ENCODE results near the gene LDLRAD3. TPM values are rescaled to one million over a fixed set of nuclear protein-coding genes. Genes with fewer than 3 reads are reported as not detected.
A peak's percentile ranks its signal among the peaks of the same experiment; 100 is the strongest.

Gene LDLRAD3
- total RNA-seq, 4 donors from 2014 or later = 0.37 to 43.2 (median 3.7) TPM

DNA sequence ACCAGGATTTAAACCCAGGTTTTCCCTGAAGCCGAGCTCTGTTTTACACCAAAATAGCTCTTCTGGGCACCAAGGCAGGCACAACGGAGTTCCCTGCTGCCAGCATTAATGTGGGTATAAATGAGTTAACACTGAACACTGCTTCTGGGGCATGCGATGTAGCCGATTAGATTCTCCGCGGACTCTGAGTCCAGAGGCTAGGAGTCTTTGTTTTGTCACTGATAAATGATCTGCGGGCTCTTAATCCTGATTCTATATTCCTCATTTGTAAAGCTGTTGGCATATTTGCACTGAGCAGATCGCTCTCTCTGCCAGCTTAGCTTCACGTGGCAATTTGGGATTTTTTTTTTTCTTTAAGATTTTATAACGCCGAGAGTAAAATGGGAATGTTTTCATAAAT, 16.8 kb upstream of the LDLRAD3 start:
- TF ChIP-seq CTCF (IDR thresholded peaks at IDR 0.05) = no peak
- TF ChIP-seq EP300 (IDR thresholded peaks at IDR 0.05; ENCODE audit: low read depth) = no peak
- no peak for TF ChIP-seq POLR2A (IDR thresholded peaks at IDR 0.05)
- no peak for TF ChIP-seq POLR2AphosphoS5 (IDR thresholded peaks at IDR 0.05)
- no peaks in the 10 kb centered on the region for H3K9me3 ChIP-seq
- no peak for DNase-seq
- 29 to 41% methylated on average over 6 to 11 of the region's 11 CpGs for WGBS, 2 donors (ENCODE audit: low coverage in 1 of 2)
- no peak overlapping the region for H3K4me3 ChIP-seq
- H3K27ac ChIP-seq = no peak overlapping the region
- H3K36me3 ChIP-seq = no peaks in the 10 kb centered on the region
- intact Hi-C loops (cut with DNase I; ENCODE audit: low total_unique reads) = no loop called here
- peaks cover 0 to 6% (median 0%) of the 10 kb centered on the region in 4 donors for H3K4me1 ChIP-seq
- H3K27me3 ChIP-seq = peaks cover 19% of the 10 kb centered on the region
- in situ Hi-C loops (cut with MboI; ENCODE audit: low pct_ligation_motif_present in 1 of 4, low pct_unique_long_range_greater_than_20kb in 1 of 4, low sequenced_read_pairs in 3 of 4) = no loop called here

DNA sequence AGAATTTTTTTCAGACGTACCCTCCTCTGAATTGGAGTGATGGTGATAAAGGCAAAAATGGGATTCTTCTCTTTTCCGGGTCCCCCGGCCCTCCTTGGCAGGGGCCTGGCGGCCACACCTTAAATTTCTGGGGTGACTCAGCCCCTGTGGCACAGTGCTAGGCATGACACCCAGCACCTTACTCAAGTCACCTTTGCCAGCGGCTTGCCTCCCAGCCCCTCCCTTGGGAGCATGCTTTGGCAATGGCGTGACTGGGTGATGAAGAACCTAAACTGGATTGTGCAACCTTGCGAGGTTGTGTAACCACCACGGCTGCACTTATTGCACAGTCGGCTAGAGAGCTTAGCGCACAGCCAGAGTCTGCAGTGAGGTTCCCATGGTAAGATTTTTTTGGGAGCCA, 16.2 kb upstream of the LDLRAD3 start:
- Histone ChIP-seq H3K36me3 (no peaks in the 10 kb centered on the region), H3K4me1 (peaks cover 0 to 6% (median 0%) of the 10 kb centered on the region in 4 donors), H3K27ac (no peak overlapping the region), H3K4me3 (no peak overlapping the region), H3K9me3 (no peaks in the 10 kb centered on the region), H3K27me3 (peaks cover 19% of the 10 kb centered on the region)
- WGBS, 2 donors (ENCODE audit: low coverage in 1 of 2) = 40 to 57% methylated on average over 4 to 10 of the region's 10 CpGs
- DNase-seq = peak; percentile 42
- intact Hi-C loops (cut with DNase I; ENCODE audit: low total_unique reads) (no loop called here), in situ Hi-C loops (cut with MboI; ENCODE audit: low pct_ligation_motif_present in 1 of 4, low pct_unique_long_range_greater_than_20kb in 1 of 4, low sequenced_read_pairs in 3 of 4) (no loop called here)
- TF ChIP-seq POLR2AphosphoS5 (IDR thresholded peaks at IDR 0.05) (peak in 1 of 3 donors; percentile 22), POLR2A (IDR thresholded peaks at IDR 0.05) (no peak)

DNA sequence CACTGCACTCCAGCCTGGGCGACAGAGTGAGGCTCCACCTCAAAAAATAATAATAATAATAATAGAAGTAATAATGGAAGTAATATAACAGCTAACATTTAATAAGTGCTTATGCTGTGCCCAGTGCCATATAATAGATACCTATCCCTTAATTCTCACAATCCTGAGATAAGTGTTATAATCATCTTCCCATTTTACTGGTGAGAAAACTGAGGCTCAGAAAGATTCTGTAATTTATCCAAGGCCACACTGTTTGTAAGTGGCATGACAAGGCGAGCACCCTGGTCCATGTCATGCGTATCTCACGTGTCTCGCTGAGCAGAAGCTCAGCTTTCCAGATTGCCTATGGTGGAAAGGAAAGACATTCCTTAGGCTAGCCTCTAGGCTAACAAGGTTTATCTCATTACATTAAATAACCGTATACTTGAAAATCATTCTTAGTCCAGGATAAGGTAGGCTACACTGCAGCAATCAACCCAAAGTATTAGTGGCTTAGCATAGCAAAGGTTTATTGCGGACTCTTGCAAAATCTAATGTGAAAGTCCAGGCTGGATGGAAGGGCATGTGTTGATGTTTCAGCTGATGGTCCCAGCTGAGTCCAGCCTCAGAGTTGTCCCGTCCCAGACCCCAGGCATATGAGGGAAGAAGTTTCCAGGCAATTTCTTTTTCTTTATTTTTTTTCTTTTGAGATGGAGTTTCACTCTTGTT, 15.0 kb upstream of the LDLRAD3 start:
- Histone ChIP-seq H3K9me3 (no peaks in the 10 kb centered on the region), H3K36me3 (no peaks in the 10 kb centered on the region), H3K4me1 (peaks cover 0 to 6% (median 0%) of the 10 kb centered on the region in 4 donors), H3K4me3 (no peak overlapping the region), H3K27ac (no peak overlapping the region), H3K27me3 (peaks cover 19% of the 10 kb centered on the region)
- in situ Hi-C loops (cut with MboI; ENCODE audit: low pct_ligation_motif_present in 1 of 4, low pct_unique_long_range_greater_than_20kb in 1 of 4, low sequenced_read_pairs in 3 of 4) = no loop called here
- intact Hi-C loops (cut with DNase I; ENCODE audit: low total_unique reads) = no loop called here
- TF ChIP-seq EP300 (IDR thresholded peaks at IDR 0.05; ENCODE audit: low read depth) (no peak), CTCF (IDR thresholded peaks at IDR 0.05) (no peak), POLR2A (IDR thresholded peaks at IDR 0.05) (no peak), POLR2AphosphoS5 (IDR thresholded peaks at IDR 0.05) (no peak)
- DNase-seq = no peak
- 78 to 89% methylated on average over 4 to 8 of the region's 8 CpGs for WGBS, 2 donors (ENCODE audit: low coverage in 1 of 2)

- peaks cover 0 to 6% (median 0%) of the 10 kb centered on the region in 4 donors for H3K4me1 ChIP-seq
- no peaks in the 10 kb centered on the region for H3K36me3 ChIP-seq
- intact Hi-C loops (cut with DNase I; ENCODE audit: low total_unique reads) = no loop called here
- H3K9me3 ChIP-seq = no peaks in the 10 kb centered on the region
- TF ChIP-seq POLR2AphosphoS5 (IDR thresholded peaks at IDR 0.05) (no peak), POLR2A (IDR thresholded peaks at IDR 0.05) (no peak), CTCF (IDR thresholded peaks at IDR 0.05) (no peak), EP300 (IDR thresholded peaks at IDR 0.05; ENCODE audit: low read depth) (no peak)
- H3K27ac ChIP-seq = no peak overlapping the region
- no peak overlapping the region for H3K4me3 ChIP-seq
- peaks cover 16% of the 10 kb centered on the region for H3K27me3 ChIP-seq
- no peak for DNase-seq
- in situ Hi-C loops (cut with MboI; ENCODE audit: low pct_ligation_motif_present in 1 of 4, low pct_unique_long_range_greater_than_20kb in 1 of 4, low sequenced_read_pairs in 3 of 4) = no loop called here
Observed at GRCh38 chr11:35930466-35930865, 13.4 kb upstream of the LDLRAD3 start.

GRCh38 chr11:35932121-35932520, 11.7 kb upstream of the LDLRAD3 start:
- WGBS, 2 donors (ENCODE audit: low coverage in 1 of 2) = 50 to 68% methylated on average over 1 to 2 of the region's 2 CpGs
- H3K4me3 ChIP-seq = no peak overlapping the region
- peaks cover 10% of the 10 kb centered on the region for H3K27me3 ChIP-seq
- DNase-seq = no peak
- peaks cover 0 to 6% (median 0%) of the 10 kb centered on the region in 4 donors for H3K4me1 ChIP-seq
- in situ Hi-C loops (cut with MboI; ENCODE audit: low pct_ligation_motif_present in 1 of 4, low pct_unique_long_range_greater_than_20kb in 1 of 4, low sequenced_read_pairs in 3 of 4) (no loop called here), intact Hi-C loops (cut with DNase I; ENCODE audit: low total_unique reads) (no loop called here)
- TF ChIP-seq POLR2A (IDR thresholded peaks at IDR 0.05) (no peak), CTCF (IDR thresholded peaks at IDR 0.05) (no peak), POLR2AphosphoS5 (IDR thresholded peaks at IDR 0.05) (no peak), EP300 (IDR thresholded peaks at IDR 0.05; ENCODE audit: low read depth) (no peak)
- no peaks in the 10 kb centered on the region for H3K36me3 ChIP-seq
- no peaks in the 10 kb centered on the region for H3K9me3 ChIP-seq
- peak overlapping the region in 1 of 4 donors; percentile 10 for H3K27ac ChIP-seq
